ENCODE results near the gene PIN1. TPM values are rescaled to one million over a fixed set of nuclear protein-coding genes. Genes with fewer than 3 reads are reported as not detected.

Gene PIN1
- total and polyA plus RNA-seq, 2 of the 13 experiments (the other 11 are each of a cell fraction or from before 2014, with no cell fraction given) = 31.9 to 72.0 TPM

DNA sequence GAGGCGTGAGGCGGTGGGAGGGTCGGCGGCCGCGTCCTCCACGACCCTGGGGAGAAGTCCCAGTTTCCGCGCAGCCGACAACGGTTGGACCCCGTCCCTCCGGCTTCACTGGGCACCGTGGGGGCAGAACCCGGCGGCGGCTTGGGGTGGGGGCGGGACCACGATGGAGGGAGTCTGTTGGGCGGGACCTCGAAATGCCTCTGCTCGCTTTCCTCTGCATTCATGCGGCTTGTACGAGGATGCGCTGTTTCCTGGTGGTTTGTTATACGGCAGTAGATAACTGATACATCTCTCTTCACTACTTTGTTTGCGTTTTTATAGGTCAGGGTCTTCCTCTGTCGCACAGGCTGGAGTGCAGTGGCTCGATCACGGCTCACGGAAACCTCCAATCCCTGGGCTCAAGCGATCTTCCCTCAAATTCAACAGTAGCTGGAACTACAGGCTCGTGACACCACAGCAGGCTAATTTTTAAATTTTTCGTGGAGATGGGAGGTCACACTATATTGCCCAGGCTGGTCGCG, 42.0 kb upstream of the PIN1 start (continued):
- TF ChIP-seq, protein P1, sequence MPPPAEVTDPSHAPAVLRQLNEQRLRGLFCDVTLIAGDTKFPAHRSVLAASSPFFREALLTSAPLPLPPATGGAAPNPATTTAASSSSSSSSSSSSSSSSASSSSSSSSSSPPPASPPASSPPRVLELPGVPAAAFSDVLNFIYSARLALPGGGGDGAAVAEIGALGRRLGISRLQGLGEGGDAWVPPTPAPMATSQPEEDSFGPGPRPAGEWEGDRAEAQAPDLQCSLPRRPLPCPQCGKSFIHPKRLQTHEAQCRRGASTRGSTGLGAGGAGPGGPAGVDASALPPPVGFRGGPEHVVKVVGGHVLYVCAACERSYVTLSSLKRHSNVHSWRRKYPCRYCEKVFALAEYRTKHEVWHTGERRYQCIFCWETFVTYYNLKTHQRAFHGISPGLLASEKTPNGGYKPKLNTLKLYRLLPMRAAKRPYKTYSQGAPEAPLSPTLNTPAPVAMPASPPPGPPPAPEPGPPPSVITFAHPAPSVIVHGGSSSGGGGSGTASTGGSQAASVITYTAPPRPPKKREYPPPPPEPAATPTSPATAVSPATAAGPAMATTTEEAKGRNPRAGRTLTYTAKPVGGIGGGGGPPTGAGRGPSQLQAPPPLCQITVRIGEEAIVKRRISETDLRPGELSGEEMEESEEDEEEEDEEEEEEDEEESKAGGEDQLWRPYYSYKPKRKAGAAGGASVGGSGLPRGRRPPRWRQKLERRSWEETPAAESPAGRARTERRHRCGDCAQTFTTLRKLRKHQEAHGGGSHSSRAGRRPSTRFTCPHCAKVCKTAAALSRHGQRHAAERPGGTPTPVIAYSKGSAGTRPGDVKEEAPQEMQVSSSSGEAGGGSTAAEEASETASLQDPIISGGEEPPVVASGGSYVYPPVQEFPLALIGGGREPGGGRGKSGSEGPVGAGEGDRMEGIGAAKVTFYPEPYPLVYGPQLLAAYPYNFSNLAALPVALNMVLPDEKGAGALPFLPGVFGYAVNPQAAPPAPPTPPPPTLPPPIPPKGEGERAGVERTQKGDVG (CRISPR knock-in tag; IDR thresholded peaks at IDR 0.05; ENCODE audit: borderline replicate concordance) = 0 out of 2 replicates have a peak, but pooled peaks have one; percentile 8
- TF ChIP-seq ZNF138 (CRISPR knock-in tag; IDR thresholded peaks at IDR 0.05; ENCODE audit: low read depth) = no peak
- TF ChIP-seq, protein P2, sequence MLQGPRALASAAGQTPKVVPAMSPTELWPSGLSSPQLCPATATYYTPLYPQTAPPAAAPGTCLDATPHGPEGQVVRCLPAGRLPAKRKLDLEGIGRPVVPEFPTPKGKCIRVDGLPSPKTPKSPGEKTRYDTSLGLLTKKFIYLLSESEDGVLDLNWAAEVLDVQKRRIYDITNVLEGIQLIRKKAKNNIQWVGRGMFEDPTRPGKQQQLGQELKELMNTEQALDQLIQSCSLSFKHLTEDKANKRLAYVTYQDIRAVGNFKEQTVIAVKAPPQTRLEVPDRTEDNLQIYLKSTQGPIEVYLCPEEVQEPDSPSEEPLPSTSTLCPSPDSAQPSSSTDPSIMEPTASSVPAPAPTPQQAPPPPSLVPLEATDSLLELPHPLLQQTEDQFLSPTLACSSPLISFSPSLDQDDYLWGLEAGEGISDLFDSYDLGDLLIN (CRISPR knock-in tag; IDR thresholded peaks at IDR 0.05; ENCODE audit: borderline replicate concordance) = no peak
- TF ChIP-seq, protein P3, sequence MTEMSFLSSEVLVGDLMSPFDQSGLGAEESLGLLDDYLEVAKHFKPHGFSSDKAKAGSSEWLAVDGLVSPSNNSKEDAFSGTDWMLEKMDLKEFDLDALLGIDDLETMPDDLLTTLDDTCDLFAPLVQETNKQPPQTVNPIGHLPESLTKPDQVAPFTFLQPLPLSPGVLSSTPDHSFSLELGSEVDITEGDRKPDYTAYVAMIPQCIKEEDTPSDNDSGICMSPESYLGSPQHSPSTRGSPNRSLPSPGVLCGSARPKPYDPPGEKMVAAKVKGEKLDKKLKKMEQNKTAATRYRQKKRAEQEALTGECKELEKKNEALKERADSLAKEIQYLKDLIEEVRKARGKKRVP (CRISPR knock-in tag; IDR thresholded peaks at IDR 0.05) = no peak
- no peak for TF ChIP-seq ZNF776 (CRISPR knock-in tag; IDR thresholded peaks at IDR 0.05)
- no peak for TF ChIP-seq GLI4 (CRISPR knock-in tag; IDR thresholded peaks at IDR 0.05; ENCODE audit: borderline replicate concordance)
- TF ChIP-seq, protein P4, sequence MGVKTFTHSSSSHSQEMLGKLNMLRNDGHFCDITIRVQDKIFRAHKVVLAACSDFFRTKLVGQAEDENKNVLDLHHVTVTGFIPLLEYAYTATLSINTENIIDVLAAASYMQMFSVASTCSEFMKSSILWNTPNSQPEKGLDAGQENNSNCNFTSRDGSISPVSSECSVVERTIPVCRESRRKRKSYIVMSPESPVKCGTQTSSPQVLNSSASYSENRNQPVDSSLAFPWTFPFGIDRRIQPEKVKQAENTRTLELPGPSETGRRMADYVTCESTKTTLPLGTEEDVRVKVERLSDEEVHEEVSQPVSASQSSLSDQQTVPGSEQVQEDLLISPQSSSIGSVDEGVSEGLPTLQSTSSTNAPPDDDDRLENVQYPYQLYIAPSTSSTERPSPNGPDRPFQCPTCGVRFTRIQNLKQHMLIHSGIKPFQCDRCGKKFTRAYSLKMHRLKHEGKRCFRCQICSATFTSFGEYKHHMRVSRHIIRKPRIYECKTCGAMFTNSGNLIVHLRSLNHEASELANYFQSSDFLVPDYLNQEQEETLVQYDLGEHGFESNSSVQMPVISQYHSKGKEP (CRISPR knock-in tag; IDR thresholded peaks at IDR 0.05) = no peak
- TF ChIP-seq ZNF225 (CRISPR knock-in tag; IDR thresholded peaks at IDR 0.05) = 0 out of 2 replicates have a peak, but pooled peaks have one; percentile 25
- TF ChIP-seq IKZF4 (CRISPR knock-in tag; IDR thresholded peaks at IDR 0.05; ENCODE audit: borderline replicate concordance, low read depth, not compliant biosample characterization) = no peak
- no peak for TF ChIP-seq FOXM1 (CRISPR knock-in tag; IDR thresholded peaks at IDR 0.05)
- no peak for TF ChIP-seq ZNF839 (CRISPR knock-in tag; IDR thresholded peaks at IDR 0.05; ENCODE audit: borderline replicate concordance)
- no peak for TF ChIP-seq SETDB1 (CRISPR knock-in tag; IDR thresholded peaks at IDR 0.05; ENCODE audit: borderline replicate concordance)
- peak; percentile 86; the same call in 1 of the 2 replicates for TF ChIP-seq ZBTB38 (CRISPR knock-in tag; IDR thresholded peaks at IDR 0.05)
- 0 out of 2 replicates have a peak, but pooled peaks have one; percentile 8 for TF ChIP-seq ZNF333 (CRISPR knock-in tag; IDR thresholded peaks at IDR 0.05; ENCODE audit: borderline replicate concordance)
- no peak for TF ChIP-seq XRCC5 (optimal IDR thresholded peaks at IDR 0.05; ENCODE audit: low read length)
- TF ChIP-seq, protein P5, sequence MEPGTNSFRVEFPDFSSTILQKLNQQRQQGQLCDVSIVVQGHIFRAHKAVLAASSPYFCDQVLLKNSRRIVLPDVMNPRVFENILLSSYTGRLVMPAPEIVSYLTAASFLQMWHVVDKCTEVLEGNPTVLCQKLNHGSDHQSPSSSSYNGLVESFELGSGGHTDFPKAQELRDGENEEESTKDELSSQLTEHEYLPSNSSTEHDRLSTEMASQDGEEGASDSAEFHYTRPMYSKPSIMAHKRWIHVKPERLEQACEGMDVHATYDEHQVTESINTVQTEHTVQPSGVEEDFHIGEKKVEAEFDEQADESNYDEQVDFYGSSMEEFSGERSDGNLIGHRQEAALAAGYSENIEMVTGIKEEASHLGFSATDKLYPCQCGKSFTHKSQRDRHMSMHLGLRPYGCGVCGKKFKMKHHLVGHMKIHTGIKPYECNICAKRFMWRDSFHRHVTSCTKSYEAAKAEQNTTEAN (CRISPR knock-in tag; conservative IDR thresholded peaks at IDR 0.05) = no peak
- TF ChIP-seq ATF7 (IDR thresholded peaks at IDR 0.05) = no peak
- TF ChIP-seq ATF7 (CRISPR knock-in tag; IDR thresholded peaks at IDR 0.05) = no peak
- no peak for TF ChIP-seq ZNF7 (CRISPR knock-in tag; IDR thresholded peaks at IDR 0.05)
- TF ChIP-seq RORA (CRISPR knock-in tag; IDR thresholded peaks at IDR 0.05) = no peak
